GM23338 (cell line): Measurements from ENCODE around the gene SLC16A5.

ENCODE experiments used
- CREB1 ChIP-seq: fragments of 250-450 bp; sonication (Bioruptor Pico); IDR thresholded peaks from 2 replicates; pipeline ENCODE4 v1.5.0; 2020; ENCODE audit warnings: low read depth, mild to moderate bottlenecking, moderate library complexity
- CTCF ChIP-seq, 2 experiments: fragments of 200-600 bp in 1 of 2; sonication (generic) in 1 of 2; conservative IDR thresholded peaks; 2 replicates each; pipeline versions ENCODE4 v1.5.1 to v1.6.1; 2016 to 2017; ENCODE audit warnings: antibody characterized with exemption in 2 of 2, low read depth in 2 of 2, mild to moderate bottlenecking in 2 of 2, moderate library complexity in 1 of 2
- EZH2 ChIP-seq: fragments of 200-600 bp; sonication (generic); IDR thresholded peaks from one replicate; pipeline ENCODE4 v1.8.0; 2017; ENCODE audit warnings: antibody characterized with exemption, mild to moderate bottlenecking, low read depth; ENCODE audit not compliant: unreplicated experiment
- EZH2phosphoT487 ChIP-seq: fragments of 200-600 bp; sonication (generic); IDR thresholded peaks from one replicate; pipeline ENCODE4 v1.8.1; 2018; ENCODE audit warnings: antibody characterized with exemption; ENCODE audit not compliant: unreplicated experiment
- NANOG ChIP-seq: IDR thresholded peaks from 2 replicates; pipeline ENCODE4 v1.6.1; 2016; ENCODE audit warnings: antibody characterized with exemption, borderline replicate concordance
- POLR2AphosphoS5 ChIP-seq: IDR thresholded peaks from 2 replicates; pipeline ENCODE4 v1.6.1; 2016; ENCODE audit warnings: antibody characterized with exemption, low read depth
- REST ChIP-seq: IDR thresholded peaks from one replicate; pipeline ENCODE4 v1.6.1; 2018; ENCODE audit warnings: antibody characterized with exemption; ENCODE audit not compliant: unreplicated experiment
- ZNF114 ChIP-seq: fragments of 250-450 bp; sonication (Bioruptor Pico); IDR thresholded peaks from 2 replicates; pipeline ENCODE4 v1.5.0; 2020; ENCODE audit warnings: mild to moderate bottlenecking, moderate library complexity
- ZNF331 ChIP-seq: fragments of 250-450 bp; sonication (Bioruptor Pico); IDR thresholded peaks from 2 replicates; pipeline ENCODE4 v1.5.0; 2020; ENCODE audit warnings: low read depth, mild to moderate bottlenecking, moderate library complexity

GRCh38 chr17:75110234-75110937, 22.6 kb downstream of the SLC16A5 start:
- TF ChIP-seq CTCF (conservative IDR thresholded peaks at IDR 0.05; ENCODE audit: low read depth in 2 of 2) (no peak), REST (no peak), EZH2 (no peak), POLR2AphosphoS5 (no peak), CREB1 (no peak), EZH2phosphoT487 (no peak), NANOG (no peak), ZNF114 (CRISPR knock-in tag) (no peak), ZNF331 (CRISPR knock-in tag) (no peak)
